ENCODE measurements around the gene SHLD1. TPM values are rescaled to one million over a fixed set of nuclear protein-coding genes. Genes with fewer than 3 reads are reported as not detected.

SHLD1 gene
- total and polyA plus RNA-seq, 7 donors = 3.7 to 16.8 (median 8.6) TPM

- H3K27me3 ChIP-seq (ENCODE audit: insufficient read depth in 3 of 3, low read length in 2 of 3) = no peaks in the 10 kb centered on the region
- intact Hi-C loops (cut with DNase I) = no loop called here
- TF ChIP-seq, protein P1, sequence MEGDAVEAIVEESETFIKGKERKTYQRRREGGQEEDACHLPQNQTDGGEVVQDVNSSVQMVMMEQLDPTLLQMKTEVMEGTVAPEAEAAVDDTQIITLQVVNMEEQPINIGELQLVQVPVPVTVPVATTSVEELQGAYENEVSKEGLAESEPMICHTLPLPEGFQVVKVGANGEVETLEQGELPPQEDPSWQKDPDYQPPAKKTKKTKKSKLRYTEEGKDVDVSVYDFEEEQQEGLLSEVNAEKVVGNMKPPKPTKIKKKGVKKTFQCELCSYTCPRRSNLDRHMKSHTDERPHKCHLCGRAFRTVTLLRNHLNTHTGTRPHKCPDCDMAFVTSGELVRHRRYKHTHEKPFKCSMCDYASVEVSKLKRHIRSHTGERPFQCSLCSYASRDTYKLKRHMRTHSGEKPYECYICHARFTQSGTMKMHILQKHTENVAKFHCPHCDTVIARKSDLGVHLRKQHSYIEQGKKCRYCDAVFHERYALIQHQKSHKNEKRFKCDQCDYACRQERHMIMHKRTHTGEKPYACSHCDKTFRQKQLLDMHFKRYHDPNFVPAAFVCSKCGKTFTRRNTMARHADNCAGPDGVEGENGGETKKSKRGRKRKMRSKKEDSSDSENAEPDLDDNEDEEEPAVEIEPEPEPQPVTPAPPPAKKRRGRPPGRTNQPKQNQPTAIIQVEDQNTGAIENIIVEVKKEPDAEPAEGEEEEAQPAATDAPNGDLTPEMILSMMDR (IDR thresholded peaks at IDR 0.05) = no peak
- no peak overlapping the region for H3K4me3 ChIP-seq
- ATAC-seq = peak; percentile 26 to 42 (median 36)
- WGBS, 3 donors = 48 to 61% (median 51%) methylated on average over 8 of the region's 8 CpGs
- no peaks in the 10 kb centered on the region for H3K9me3 ChIP-seq
- H3K36me3 ChIP-seq (ENCODE audit: insufficient read depth in 1 of 2, low read depth in 1 of 2) = no peaks in the 10 kb centered on the region
- no peak for DNase-seq
- peaks cover 21% of the 10 kb centered on the region for H3K4me1 ChIP-seq
- peak overlapping the region; percentile 92 for H3K27ac ChIP-seq
Measured at GRCh38 chr20:5884465-5885335, 134.5 kb downstream of the SHLD1 start.

- no peak for ATAC-seq
- Histone ChIP-seq H3K27ac (peak overlapping the region; percentile 92), H3K36me3 (ENCODE audit: insufficient read depth in 1 of 2, low read depth in 1 of 2) (no peaks in the 10 kb centered on the region), H3K9me3 (no peaks in the 10 kb centered on the region), H3K4me3 (no peak overlapping the region), H3K27me3 (ENCODE audit: insufficient read depth in 3 of 3, low read length in 2 of 3) (no peaks in the 10 kb centered on the region), H3K4me1 (peaks cover 21% of the 10 kb centered on the region)
- DNase-seq = no peak
- intact Hi-C loops (cut with DNase I) = no loop called here
- WGBS, 3 donors = 81 to 85% (median 83%) methylated on average over 6 of the region's 6 CpGs
- TF ChIP-seq, protein P1 (IDR thresholded peaks at IDR 0.05) = no peak
Measured at GRCh38 chr20:5885866-5886265, 135.7 kb downstream of the SHLD1 start.

DNA sequence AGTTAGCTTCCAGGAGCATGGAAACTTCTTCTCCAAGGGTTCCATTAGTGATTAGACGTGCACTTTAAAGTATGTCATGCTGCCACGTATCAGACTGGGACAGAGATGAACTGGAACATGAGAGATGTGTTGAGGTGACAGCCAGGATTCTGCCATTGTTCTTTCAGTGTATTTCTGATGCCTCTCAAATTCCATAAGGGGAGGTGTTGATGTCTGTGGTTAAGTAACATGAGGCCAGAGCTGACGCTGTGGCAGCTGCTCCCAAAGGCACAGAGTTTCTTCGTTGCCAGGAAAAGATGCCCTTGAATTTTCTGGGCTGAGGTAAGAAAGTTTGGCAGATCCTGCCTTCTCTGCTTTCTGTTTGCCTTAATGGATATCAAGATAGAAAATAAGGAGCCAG, 136.6 kb downstream of the SHLD1 start:
- peak overlapping the region; percentile 92 for H3K27ac ChIP-seq
- no peaks in the 10 kb centered on the region for H3K36me3 ChIP-seq (ENCODE audit: insufficient read depth in 1 of 2, low read depth in 1 of 2)
- DNase-seq (peak; percentile 56 to 70), ATAC-seq (peak; percentile 82 to 86 (median 84))
- 19 to 35% (median 29%) methylated on average over 4 of the region's 4 CpGs for WGBS, 3 donors
- TF ChIP-seq, protein P1 (IDR thresholded peaks at IDR 0.05) = no peak
- H3K4me1 ChIP-seq = peaks cover 29% of the 10 kb centered on the region
- no peaks in the 10 kb centered on the region for H3K27me3 ChIP-seq (ENCODE audit: insufficient read depth in 3 of 3, low read length in 2 of 3)
- H3K9me3 ChIP-seq = no peaks in the 10 kb centered on the region
- intact Hi-C loops (cut with DNase I) = no loop called here
- H3K4me3 ChIP-seq = no peak overlapping the region

DNA sequence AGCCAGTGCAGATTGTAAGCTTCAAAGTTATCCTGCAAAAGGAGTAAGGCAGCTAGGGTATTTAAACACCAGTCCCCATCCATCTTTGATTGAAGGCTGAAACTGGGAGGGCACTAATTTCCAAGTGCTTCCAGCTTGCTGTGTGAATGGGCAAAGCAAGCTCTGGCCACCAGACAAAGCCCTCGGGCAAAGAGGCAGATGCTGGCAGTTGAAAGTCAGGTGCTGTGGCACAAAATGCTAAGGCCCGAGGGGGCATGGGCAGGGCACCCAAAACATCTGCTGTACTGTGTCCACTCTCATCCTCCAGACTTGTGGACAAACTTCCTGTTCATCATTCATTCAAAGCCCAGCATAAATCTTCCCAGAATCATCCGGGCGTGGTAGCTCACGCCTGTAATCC, 137.2 kb downstream of the SHLD1 start:
- TF ChIP-seq, protein P1 (IDR thresholded peaks at IDR 0.05) = no peak
- ATAC-seq (peak; percentile 27 to 52 (median 42)), DNase-seq (peak; percentile 18 to 57)
- Histone ChIP-seq H3K9me3 (no peaks in the 10 kb centered on the region), H3K4me1 (peaks cover 30% of the 10 kb centered on the region), H3K36me3 (ENCODE audit: insufficient read depth in 1 of 2, low read depth in 1 of 2) (no peaks in the 10 kb centered on the region), H3K27ac (peak overlapping the region; percentile 92), H3K27me3 (ENCODE audit: insufficient read depth in 3 of 3, low read length in 2 of 3) (no peaks in the 10 kb centered on the region), H3K4me3 (no peak overlapping the region)
- WGBS, 3 donors = 29 to 44% (median 33%) methylated on average over 5 of the region's 5 CpGs
- intact Hi-C loops (cut with DNase I) = no loop called here
